ENCODE measurements around the gene C4B.
"Not testable (repeated sequence)": the region's sequence is repeated elsewhere in the genome, so short reads cannot be mapped to it uniquely, and the experiment has no call there.

C4B gene

DNA sequence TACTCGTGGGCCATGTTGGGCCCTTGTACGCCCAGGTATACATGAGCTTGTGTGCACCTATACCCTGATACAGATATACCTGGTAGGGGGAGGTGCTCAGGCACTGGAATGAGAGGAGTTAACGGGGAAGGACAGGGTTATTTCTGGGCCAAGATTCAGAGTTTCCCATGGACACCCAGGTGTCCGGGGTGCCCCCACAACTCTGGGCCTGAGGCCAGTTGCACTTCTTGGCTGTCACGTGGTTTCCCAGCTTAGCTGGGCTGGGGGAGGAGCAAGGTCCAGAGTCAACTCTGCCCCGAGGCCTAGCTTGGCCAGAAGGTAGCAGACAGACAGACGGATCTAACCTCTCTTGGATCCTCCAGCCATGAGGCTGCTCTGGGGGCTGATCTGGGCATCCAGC is 32.9 kb upstream of the C4B start, which contains the start of gene C4A:
C4A (plus strand) TSS at position 314 of the 400 bp plus-strand sequence; CDS start at position 365, 51 bp downstream.
- DNase-seq (ENCODE audit: low spot score): not testable (repeated sequence)

- DNase-seq (ENCODE audit: low spot score): not testable (repeated sequence)
Observed at GRCh38 chr6:31989363-31989762, 25.2 kb upstream of the C4B start.

DNA sequence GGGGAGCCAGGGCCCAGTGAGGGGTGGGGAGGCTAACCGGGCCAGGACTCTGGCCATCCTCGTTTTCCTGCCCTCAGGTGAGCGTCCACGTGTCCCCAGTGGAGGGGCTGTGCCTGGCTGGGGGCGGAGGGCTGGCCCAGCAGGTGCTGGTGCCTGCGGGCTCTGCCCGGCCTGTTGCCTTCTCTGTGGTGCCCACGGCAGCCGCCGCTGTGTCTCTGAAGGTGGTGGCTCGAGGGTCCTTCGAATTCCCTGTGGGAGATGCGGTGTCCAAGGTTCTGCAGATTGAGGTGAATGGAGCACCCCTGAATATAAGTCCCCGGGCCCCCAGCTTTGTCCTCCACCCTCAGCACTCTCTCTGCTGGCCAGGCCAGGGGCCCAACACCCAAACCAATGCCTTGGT is 20.2 kb upstream of the C4B start:
- not testable (repeated sequence) for DNase-seq (ENCODE audit: low spot score)

DNA sequence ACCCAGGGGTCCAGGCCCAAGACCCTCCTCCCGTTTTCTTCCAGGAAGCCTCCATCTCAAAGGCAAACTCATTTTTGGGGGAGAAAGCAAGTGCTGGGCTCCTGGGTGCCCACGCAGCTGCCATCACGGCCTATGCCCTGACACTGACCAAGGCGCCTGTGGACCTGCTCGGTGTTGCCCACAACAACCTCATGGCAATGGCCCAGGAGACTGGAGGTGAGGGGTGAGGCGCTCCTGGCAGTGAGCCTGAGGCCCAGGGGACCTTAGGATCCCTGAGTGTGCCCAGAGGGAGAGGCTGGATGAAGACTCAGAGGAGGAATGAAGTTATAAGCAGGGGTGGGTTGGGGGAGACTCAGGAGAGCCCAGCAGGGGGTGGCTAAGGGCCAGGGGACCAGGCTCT is 18.2 kb upstream of the C4B start:
- DNase-seq (ENCODE audit: low spot score): not testable (repeated sequence)

GRCh38 chr6:32002546-32003268 is 11.9 kb upstream of the C4B start:
- not testable (repeated sequence) for DNase-seq (ENCODE audit: low spot score)

GRCh38 chr6:32003301-32003700 is 11.3 kb upstream of the C4B start:
- not testable (repeated sequence) for DNase-seq (ENCODE audit: low spot score)

- not testable (repeated sequence) for DNase-seq (ENCODE audit: low spot score)
Observed at GRCh38 chr6:32004393-32004792, 10.2 kb upstream of the C4B start.

GRCh38 chr6:32004864-32005537 is 9.6 kb upstream of the C4B start:
- not testable (repeated sequence) for DNase-seq (ENCODE audit: low spot score)

- not testable (repeated sequence) for DNase-seq (ENCODE audit: low spot score)
Observed at GRCh38 chr6:32005538-32005880, 9.1 kb upstream of the C4B start.

DNA sequence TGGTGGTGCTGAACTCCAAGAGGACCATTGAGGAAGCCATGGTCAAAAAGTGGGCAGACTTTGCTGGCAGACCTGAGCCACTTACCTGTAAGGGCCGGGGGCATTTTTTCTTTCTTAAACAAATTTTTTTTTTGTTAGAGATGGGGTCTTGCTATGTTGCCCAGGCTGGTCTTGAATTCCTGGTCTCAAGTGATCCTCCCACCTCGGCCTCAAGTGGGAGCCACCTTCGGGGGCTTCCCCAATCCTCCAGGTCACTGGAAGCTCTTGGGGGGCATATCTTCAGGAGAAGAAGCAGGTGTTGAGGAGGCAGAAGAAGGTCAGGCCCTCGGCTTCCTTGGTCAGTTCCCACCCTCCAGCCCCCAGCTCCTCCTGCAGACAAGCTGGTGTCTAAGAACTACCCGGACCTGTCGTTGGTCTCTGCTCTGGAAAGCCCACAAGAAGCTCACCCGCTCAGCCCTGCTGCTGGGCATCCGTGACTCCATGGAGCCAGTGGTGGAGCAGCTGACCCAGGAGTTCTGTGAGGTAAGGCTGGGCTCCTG is 8.5 kb upstream of the C4B start:
- DNase-seq (ENCODE audit: low spot score): not testable (repeated sequence)

DNA sequence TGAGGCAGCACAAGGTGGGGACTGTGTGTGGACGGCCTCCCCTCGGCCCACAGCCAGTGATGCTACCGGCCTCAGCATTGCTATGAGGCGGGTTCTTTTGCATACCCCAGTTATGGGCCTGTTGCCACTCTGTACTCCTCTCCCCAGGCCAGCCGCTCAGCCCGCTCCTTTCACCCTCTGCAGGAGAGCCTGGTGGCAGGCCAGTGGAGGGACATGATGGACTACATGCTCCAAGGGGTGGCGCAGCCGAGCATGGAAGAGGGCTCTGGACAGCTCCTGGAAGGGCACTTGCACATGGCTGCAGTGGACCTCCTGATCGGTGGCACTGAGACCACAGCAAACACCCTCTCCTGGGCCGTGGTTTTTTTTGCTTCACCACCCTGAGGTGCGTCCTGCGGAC is 7.5 kb upstream of the C4B start:
- not testable (repeated sequence) for DNase-seq (ENCODE audit: low spot score)

DNA sequence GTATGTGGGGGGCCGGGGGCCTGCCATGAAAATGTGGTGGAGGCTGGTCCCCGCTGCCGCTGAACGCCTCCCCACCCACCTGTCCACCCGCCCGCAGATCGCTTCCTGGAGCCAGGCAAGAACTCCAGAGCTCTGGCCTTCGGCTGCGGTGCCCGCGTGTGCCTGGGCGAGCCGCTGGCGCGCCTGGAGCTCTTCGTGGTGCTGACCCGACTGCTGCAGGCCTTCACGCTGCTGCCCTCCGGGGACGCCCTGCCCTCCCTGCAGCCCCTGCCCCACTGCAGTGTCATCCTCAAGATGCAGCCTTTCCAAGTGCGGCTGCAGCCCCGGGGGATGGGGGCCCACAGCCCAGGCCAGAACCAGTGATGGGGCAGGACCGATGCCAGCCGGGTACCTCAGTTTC is 6.6 kb upstream of the C4B start:
- DNase-seq (ENCODE audit: low spot score): not testable (repeated sequence)

DNA sequence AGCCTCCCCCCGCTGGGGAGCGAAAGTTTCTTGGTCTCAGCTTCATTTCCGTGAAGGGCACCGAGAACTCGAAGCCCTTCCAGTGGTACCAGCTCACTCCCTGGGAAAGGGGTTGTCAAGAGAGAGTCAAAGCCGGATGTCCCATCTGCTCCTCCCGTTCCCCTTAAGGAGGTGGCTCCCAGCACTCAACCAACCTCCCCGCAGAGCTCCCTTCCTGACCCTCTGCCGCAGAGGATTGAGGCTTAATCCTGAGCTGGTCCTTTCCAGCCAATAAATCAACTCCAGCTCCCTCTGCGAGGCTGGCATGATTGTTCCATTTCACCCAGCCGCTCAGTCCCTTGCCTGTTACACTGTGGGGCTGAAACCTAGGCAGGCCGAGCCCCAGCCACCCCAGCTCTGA is 6.0 kb upstream of the C4B start:
- DNase-seq (ENCODE audit: low spot score): not testable (repeated sequence)

DNA sequence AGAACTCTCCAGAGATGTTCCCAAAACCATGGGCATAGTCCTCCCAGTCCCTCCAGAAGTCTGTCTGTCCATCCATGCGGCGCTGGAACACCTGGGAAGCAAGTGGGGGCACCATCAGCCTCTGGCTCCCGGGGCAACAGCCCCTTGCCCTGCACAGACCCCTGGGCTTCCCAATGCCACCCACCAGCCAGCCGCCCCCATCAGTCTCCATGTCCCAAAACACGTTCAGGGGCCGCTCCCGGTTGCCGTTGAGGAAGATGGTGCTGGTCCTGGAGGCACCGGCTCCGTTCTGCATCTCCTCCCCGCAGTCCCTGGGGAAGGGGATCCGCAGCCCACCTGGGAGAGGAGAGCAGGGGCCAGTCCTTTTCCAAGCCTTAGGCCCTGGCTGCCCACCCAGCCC is 5.1 kb upstream of the C4B start:
- DNase-seq (ENCODE audit: low spot score): not testable (repeated sequence)

- DNase-seq (ENCODE audit: low spot score): not testable (repeated sequence)
Observed at GRCh38 chr6:32010856-32011530, 3.6 kb upstream of the C4B start.

- not testable (repeated sequence) for DNase-seq (ENCODE audit: low spot score)
Observed at GRCh38 chr6:32012941-32013617, 1.5 kb upstream of the C4B start.

GRCh38 chr6:32013738-32014137 is 857 bp upstream of the C4B start:
- not testable (repeated sequence) for DNase-seq (ENCODE audit: low spot score)

DNA sequence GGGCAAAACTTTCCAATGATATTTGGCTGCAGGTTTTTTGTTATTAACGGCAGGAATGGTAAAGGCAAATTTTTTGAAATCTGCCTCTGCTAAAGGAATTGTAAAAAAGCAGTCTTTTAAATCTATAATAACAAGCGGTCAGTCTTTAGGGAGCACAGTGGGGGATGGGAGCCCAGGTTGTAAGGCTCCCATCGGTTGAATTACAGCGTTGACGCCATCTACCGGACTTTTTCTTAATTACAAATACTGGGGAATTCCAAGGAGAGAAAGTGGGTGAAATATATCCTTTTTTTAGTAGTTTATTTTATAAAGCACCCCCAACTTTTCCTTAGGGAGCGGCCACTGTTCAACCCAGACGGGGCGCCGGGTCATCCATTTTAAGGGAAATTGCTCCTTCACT is 7.5 kb downstream of the C4B start:
- DNase-seq (ENCODE audit: low spot score): not testable (repeated sequence)

- DNase-seq (ENCODE audit: low spot score): not testable (repeated sequence)
Observed at GRCh38 chr6:32028631-32029030, 14.0 kb downstream of the C4B start.

DNA sequence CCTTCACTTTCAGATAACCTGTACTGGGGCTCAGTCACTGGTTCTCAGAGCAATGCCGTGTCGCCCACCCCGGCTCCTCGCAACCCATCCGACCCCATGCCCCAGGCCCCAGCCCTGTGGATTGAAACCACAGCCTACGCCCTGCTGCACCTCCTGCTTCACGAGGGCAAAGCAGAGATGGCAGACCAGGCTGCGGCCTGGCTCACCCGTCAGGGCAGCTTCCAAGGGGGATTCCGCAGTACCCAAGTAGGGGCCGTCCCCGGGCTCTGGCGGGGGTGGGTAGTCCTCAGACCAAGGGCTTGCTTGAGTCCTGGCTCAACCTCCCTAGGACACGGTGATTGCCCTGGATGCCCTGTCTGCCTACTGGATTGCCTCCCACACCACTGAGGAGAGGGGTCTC is 15.0 kb downstream of the C4B start:
- not testable (repeated sequence) for DNase-seq (ENCODE audit: low spot score)

DNA sequence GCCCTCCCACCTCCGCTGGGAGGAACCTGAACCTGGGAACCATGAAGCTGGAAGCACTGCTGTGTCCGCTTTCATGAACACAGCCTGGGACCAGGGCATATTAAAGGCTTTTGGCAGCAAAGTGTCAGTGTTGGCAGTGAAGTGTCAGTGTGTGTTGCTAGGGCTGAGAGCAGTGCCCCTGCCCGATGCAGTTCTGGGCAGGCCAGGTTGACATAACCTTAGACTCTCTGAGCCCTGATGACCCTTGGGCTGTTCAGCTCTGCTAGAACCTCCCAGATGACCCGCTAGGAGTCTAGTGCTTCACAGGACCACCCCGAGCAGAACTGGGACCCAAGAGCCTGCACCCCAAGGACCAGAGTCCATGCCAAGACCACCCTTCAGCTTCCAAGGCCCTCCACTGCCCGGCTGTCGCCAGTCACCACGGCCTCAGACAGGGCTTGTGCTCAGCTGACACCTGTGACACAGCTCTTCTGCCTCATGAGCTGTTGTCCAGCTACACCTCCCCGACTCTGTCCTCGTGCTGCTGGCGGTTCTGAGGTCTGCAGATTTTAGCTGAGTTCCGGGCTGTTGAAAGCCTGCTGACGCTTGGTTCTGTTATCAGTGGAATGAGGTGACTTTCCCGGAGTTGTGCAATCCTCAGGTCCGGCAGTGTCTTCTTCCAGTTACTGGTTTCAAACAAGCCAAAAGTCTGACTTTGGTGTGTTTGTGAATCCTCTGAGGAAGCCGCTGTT is 20.9 kb downstream of the C4B start:
- DNase-seq (ENCODE audit: low spot score): not testable (repeated sequence)

Data from GM03348 (cell line).